ENCODE results near the gene LUZP1. TPM values are rescaled to one million over a fixed set of nuclear protein-coding genes. Genes with fewer than 3 reads are reported as not detected.

Gene LUZP1
- total and polyA plus RNA-seq, 2 experiments from 2014 or later, result 23.3 to 27.6 TPM

GRCh38 chr1:23050201-23050600, 118.5 kb downstream of the LUZP1 start:
- H3K36me3 ChIP-seq (replicated peaks; ENCODE audit: insufficient read depth, low read depth), result no peaks in the 10 kb centered on the region
- H3K4me1 ChIP-seq (ENCODE audit: insufficient read depth), result no peaks in the 10 kb centered on the region
- H3K4me3 ChIP-seq, result no peak overlapping the region
- H3K27me3 ChIP-seq, result no peaks in the 10 kb centered on the region
- peaks cover 78% of the 10 kb centered on the region for H3K79me2 ChIP-seq
- 87% methylated on average over 7 of the region's 7 CpGs for WGBS (ENCODE audit: low lambda C conversion rate, missing lambda C conversion rate)
- no peak overlapping the region for H3K27ac ChIP-seq
- no peak for DNase-seq (ENCODE audit: low spot score)
- no peaks in the 10 kb centered on the region for H3K9me3 ChIP-seq (ENCODE audit: low read depth)
- TF ChIP-seq EZH2 (IDR thresholded peaks at IDR 0.05; ENCODE audit: borderline replicate concordance) (no peak), EZH2phosphoT487 (IDR thresholded peaks at IDR 0.05; ENCODE audit: low read depth, severe bottlenecking, unreplicated experiment) (no peak), CTCF (IDR thresholded peaks at IDR 0.05; ENCODE audit: poor library complexity) (no peak)
- H3K4me2 ChIP-seq, result no peak overlapping the region
- no peaks in the 10 kb centered on the region for H3K9me2 ChIP-seq (replicated peaks; ENCODE audit: insufficient read depth)
- peaks cover 30% of the 10 kb centered on the region for H4K20me1 ChIP-seq (ENCODE audit: insufficient read depth, poor library complexity, severe bottlenecking)
- H2AFZ ChIP-seq, result no peak overlapping the region

GRCh38 chr1:23044035-23044434, 124.6 kb downstream of the LUZP1 start:
- H3K4me3 ChIP-seq, result no peak overlapping the region
- WGBS (ENCODE audit: low lambda C conversion rate, missing lambda C conversion rate), result 86% methylated on average over 3 of the region's 3 CpGs
- no peaks in the 10 kb centered on the region for H3K36me3 ChIP-seq (replicated peaks; ENCODE audit: insufficient read depth, low read depth)
- H3K4me1 ChIP-seq (ENCODE audit: insufficient read depth), result no peaks in the 10 kb centered on the region
- H4K20me1 ChIP-seq (ENCODE audit: insufficient read depth, poor library complexity, severe bottlenecking), result peaks cover 57% of the 10 kb centered on the region
- TF ChIP-seq EZH2phosphoT487 (IDR thresholded peaks at IDR 0.05; ENCODE audit: low read depth, severe bottlenecking, unreplicated experiment) (no peak), CTCF (IDR thresholded peaks at IDR 0.05; ENCODE audit: poor library complexity) (no peak), EZH2 (IDR thresholded peaks at IDR 0.05; ENCODE audit: borderline replicate concordance) (no peak)
- no peak for DNase-seq (ENCODE audit: low spot score)
- H3K27me3 ChIP-seq, result no peaks in the 10 kb centered on the region
- H3K27ac ChIP-seq, result no peak overlapping the region
- peaks cover 96% of the 10 kb centered on the region for H3K79me2 ChIP-seq
- H3K9me3 ChIP-seq (ENCODE audit: low read depth), result no peaks in the 10 kb centered on the region
- H3K4me2 ChIP-seq, result no peak overlapping the region
- H3K9me2 ChIP-seq (replicated peaks; ENCODE audit: insufficient read depth), result no peaks in the 10 kb centered on the region
- H2AFZ ChIP-seq, result no peak overlapping the region

- no peaks in the 10 kb centered on the region for H3K9me3 ChIP-seq (ENCODE audit: low read depth)
- H4K20me1 ChIP-seq (ENCODE audit: insufficient read depth, poor library complexity, severe bottlenecking), result peaks cover 59% of the 10 kb centered on the region
- 95% methylated on average over 5 of the region's 5 CpGs for WGBS (ENCODE audit: low lambda C conversion rate, missing lambda C conversion rate)
- peaks cover 96% of the 10 kb centered on the region for H3K79me2 ChIP-seq
- no peaks in the 10 kb centered on the region for H3K4me1 ChIP-seq (ENCODE audit: insufficient read depth)
- no peaks in the 10 kb centered on the region for H3K36me3 ChIP-seq (replicated peaks; ENCODE audit: insufficient read depth, low read depth)
- no peak overlapping the region for H3K4me2 ChIP-seq
- no peak for DNase-seq (ENCODE audit: low spot score)
- H3K27me3 ChIP-seq, result no peaks in the 10 kb centered on the region
- no peak overlapping the region for H3K4me3 ChIP-seq
- H2AFZ ChIP-seq, result no peak overlapping the region
- TF ChIP-seq EZH2 (IDR thresholded peaks at IDR 0.05; ENCODE audit: borderline replicate concordance) (no peak), EZH2phosphoT487 (IDR thresholded peaks at IDR 0.05; ENCODE audit: low read depth, severe bottlenecking, unreplicated experiment) (no peak), CTCF (IDR thresholded peaks at IDR 0.05; ENCODE audit: poor library complexity) (no peak)
- no peak overlapping the region for H3K27ac ChIP-seq
- H3K9me2 ChIP-seq (replicated peaks; ENCODE audit: insufficient read depth), result no peaks in the 10 kb centered on the region
Measured at GRCh38 chr1:23040509-23040908, 128.1 kb downstream of the LUZP1 start.
